ENCODE results near the gene PTAFR. TPM values are rescaled to one million over a fixed set of nuclear protein-coding genes. Genes with fewer than 3 reads are reported as not detected.
A peak's percentile ranks its signal among the peaks of the same experiment; 100 is the strongest.

PTAFR gene
- polyA plus RNA-seq, 1 donor: 2.7 TPM

DNA sequence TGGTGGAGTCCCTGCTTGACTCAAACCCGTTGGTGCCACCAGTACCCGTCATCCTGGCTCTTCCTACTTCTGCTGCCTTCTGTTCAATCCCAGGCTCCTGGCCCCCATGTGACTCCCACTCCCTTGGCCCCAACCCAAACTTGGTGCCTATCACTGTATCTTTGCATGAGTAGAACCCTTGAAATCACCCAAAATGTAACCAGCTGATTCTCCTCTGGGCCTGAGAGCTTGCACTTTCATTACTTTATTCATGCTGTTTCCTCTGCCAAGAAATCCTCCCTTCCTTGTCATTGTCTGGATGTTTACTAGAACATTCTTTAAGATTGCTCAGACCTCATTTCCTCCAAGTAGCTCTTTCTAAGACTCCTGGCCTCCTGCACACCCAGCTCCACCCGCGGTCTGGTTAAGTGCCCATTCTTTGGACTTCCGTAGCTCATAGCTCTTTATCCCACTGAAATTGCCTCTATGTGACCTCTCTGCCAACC is 15.7 kb downstream of the PTAFR start:
- Histone ChIP-seq H3K27me3 (ENCODE audit: control insufficient read depth, insufficient read depth, low read length) (no peaks in the 10 kb centered on the region), H3K9me3 (ENCODE audit: control insufficient read depth, low read depth, low read length) (no peaks in the 10 kb centered on the region), H3K4me1 (ENCODE audit: control insufficient read depth, insufficient read depth, low read length) (peaks cover 18% of the 10 kb centered on the region), H3K4me3 (ENCODE audit: low read length) (no peak overlapping the region), H3K36me3 (ENCODE audit: control insufficient read depth, insufficient read depth, low read length) (no peaks in the 10 kb centered on the region), H3K27ac (ENCODE audit: low read length) (no peak overlapping the region)
- no CpG with 5 or more reads among the region's 5 CpGs for WGBS (ENCODE audit: insufficient coverage, low lambda C conversion rate)
- DNase-seq: peak in 1 of 2 donors; percentile 19

DNA sequence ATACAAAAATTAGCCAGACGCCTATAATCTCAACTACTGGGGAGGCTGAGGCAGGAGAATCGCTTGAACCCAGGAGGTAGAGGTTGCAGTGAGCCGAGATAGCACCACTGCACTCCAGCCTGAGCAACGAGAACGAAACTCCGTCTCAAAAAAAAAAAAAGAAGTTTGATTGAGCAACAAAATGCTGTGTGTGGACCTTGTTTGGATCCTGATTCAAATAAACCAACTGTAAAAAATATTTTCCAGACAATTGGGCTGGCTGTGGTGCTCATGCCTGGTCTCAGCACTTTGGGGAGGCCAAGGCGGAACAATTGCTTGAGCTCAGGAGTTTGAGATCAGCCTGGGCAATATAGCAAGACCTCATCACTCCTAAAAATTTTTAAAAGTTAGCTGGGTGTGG is 16.8 kb downstream of the PTAFR start:
- H3K9me3 ChIP-seq (ENCODE audit: control insufficient read depth, low read depth, low read length): no peaks in the 10 kb centered on the region
- no peaks in the 10 kb centered on the region for H3K36me3 ChIP-seq (ENCODE audit: control insufficient read depth, insufficient read depth, low read length)
- H3K4me3 ChIP-seq (ENCODE audit: low read length): no peak overlapping the region
- H3K27ac ChIP-seq (ENCODE audit: low read length): no peak overlapping the region
- peaks cover 14% of the 10 kb centered on the region for H3K4me1 ChIP-seq (ENCODE audit: control insufficient read depth, insufficient read depth, low read length)
- no peaks in the 10 kb centered on the region for H3K27me3 ChIP-seq (ENCODE audit: control insufficient read depth, insufficient read depth, low read length)
- WGBS (ENCODE audit: insufficient coverage, low lambda C conversion rate): no CpG with 5 or more reads among the region's 7 CpGs
- DNase-seq: no peak

DNA sequence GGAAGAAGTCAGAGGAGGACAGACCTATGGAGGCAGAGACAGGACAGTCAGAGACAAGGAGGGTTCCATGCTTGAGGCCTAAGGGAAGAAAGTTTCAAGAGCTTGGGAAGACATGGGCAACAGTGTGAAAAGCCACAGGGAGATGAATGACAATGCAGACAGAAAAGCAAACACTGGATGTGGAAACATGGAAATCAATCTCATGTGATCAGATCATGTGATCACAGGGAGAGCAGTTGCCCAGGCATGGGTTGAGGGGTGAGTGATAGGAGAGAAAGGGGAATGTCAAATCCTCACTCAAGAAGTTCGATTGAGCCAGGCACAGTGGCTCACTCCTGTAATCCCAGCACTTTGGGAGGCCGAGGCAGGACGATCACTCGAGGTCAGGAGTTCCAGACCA is 17.2 kb downstream of the PTAFR start:
- Histone ChIP-seq H3K27me3 (ENCODE audit: control insufficient read depth, insufficient read depth, low read length) (no peaks in the 10 kb centered on the region), H3K4me1 (ENCODE audit: control insufficient read depth, insufficient read depth, low read length) (peaks cover 10% of the 10 kb centered on the region), H3K9me3 (ENCODE audit: control insufficient read depth, low read depth, low read length) (no peaks in the 10 kb centered on the region), H3K27ac (ENCODE audit: low read length) (no peak overlapping the region), H3K4me3 (ENCODE audit: low read length) (no peak overlapping the region), H3K36me3 (ENCODE audit: control insufficient read depth, insufficient read depth, low read length) (no peaks in the 10 kb centered on the region)
- WGBS (ENCODE audit: insufficient coverage, low lambda C conversion rate): no CpG with 5 or more reads among the region's 4 CpGs
- no peak for DNase-seq

DNA sequence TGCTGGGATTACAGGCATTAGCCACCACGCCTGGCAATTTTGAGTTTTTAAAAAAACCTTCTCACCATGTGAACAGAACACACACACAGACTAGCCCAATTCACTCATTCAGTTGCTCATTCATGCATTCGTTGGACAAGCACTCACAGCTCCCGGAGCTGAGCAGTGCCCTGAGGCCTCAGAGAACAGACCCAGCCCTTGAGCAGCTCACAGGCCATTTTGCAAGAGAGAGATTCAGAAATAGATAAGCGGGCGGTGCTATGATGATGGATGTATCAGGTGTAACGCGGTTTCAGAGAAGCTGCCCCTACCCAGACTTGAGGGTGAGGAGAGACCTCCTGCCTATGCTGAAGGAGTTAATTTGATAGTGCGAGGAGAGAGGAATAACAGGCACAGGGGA is 18.6 kb downstream of the PTAFR start:
- H3K27me3 ChIP-seq (ENCODE audit: control insufficient read depth, insufficient read depth, low read length): no peaks in the 10 kb centered on the region
- 100% methylated on average over 2 of the region's 8 CpGs for WGBS (ENCODE audit: insufficient coverage, low lambda C conversion rate)

DNA sequence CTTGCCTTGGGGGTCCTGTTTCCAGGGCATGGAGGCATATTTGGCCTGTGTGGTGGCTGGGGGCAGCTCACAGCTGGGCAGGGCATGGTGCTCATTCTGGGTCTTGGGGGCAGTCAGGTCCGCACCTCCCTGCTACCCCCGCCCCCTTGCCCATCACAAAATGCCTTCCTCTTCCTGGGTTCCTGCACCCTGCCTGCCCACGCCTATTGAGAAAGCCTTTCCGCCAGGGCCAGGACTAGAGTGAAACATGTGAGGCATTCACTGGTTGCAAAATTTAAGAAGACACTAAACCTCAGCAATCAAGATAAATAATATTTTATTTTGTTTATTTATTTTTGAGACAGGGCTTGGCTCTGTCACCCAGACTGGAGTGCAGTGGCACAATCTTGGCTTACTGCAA is 19.7 kb downstream of the PTAFR start:
- H3K36me3 ChIP-seq (ENCODE audit: control insufficient read depth, insufficient read depth, low read length): no peaks in the 10 kb centered on the region
- H3K27ac ChIP-seq (ENCODE audit: low read length): no peak overlapping the region
- H3K4me3 ChIP-seq (ENCODE audit: low read length): no peak overlapping the region
- no peaks in the 10 kb centered on the region for H3K27me3 ChIP-seq (ENCODE audit: control insufficient read depth, insufficient read depth, low read length)
- DNase-seq: no peak
- H3K9me3 ChIP-seq (ENCODE audit: control insufficient read depth, low read depth, low read length): no peaks in the 10 kb centered on the region
- no peaks in the 10 kb centered on the region for H3K4me1 ChIP-seq (ENCODE audit: control insufficient read depth, insufficient read depth, low read length)
- no CpG with 5 or more reads among the region's 4 CpGs for WGBS (ENCODE audit: insufficient coverage, low lambda C conversion rate)

More for the DNA sequence above, 18.6 kb downstream of the PTAFR start:
- Histone ChIP-seq H3K36me3 (ENCODE audit: control insufficient read depth, insufficient read depth, low read length) (no peaks in the 10 kb centered on the region), H3K27ac (ENCODE audit: low read length) (no peak overlapping the region), H3K4me3 (ENCODE audit: low read length) (no peak overlapping the region), H3K4me1 (ENCODE audit: control insufficient read depth, insufficient read depth, low read length) (no peaks in the 10 kb centered on the region), H3K9me3 (ENCODE audit: control insufficient read depth, low read depth, low read length) (no peaks in the 10 kb centered on the region)
- no peak for DNase-seq

DNA sequence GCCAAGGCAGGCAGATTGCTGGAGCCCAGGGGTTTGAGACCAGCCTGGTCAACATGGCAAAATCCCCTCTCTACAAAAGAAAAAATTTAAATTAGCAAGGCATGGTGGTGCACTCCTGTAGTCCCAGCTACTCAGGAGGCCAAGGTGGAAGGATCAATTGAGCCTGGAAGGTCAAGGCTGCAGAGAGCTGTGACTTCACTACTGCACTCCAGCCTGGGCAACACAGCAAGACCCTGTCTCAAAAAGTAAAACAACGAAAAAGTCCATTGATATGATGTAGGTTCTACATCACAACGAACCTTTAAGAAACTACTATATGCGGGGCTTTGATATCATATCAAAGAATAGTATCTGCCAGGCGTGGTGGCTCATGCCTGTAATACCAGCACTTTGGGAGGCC is 20.9 kb downstream of the PTAFR start:
- Histone ChIP-seq H3K27ac (ENCODE audit: low read length) (no peak overlapping the region), H3K4me1 (ENCODE audit: control insufficient read depth, insufficient read depth, low read length) (no peaks in the 10 kb centered on the region), H3K27me3 (ENCODE audit: control insufficient read depth, insufficient read depth, low read length) (no peaks in the 10 kb centered on the region), H3K9me3 (ENCODE audit: control insufficient read depth, low read depth, low read length) (no peaks in the 10 kb centered on the region), H3K36me3 (ENCODE audit: control insufficient read depth, insufficient read depth, low read length) (no peaks in the 10 kb centered on the region), H3K4me3 (ENCODE audit: low read length) (no peak overlapping the region)
- WGBS (ENCODE audit: insufficient coverage, low lambda C conversion rate): no CpG with 5 or more reads among the region's 4 CpGs
- no peak for DNase-seq

DNA sequence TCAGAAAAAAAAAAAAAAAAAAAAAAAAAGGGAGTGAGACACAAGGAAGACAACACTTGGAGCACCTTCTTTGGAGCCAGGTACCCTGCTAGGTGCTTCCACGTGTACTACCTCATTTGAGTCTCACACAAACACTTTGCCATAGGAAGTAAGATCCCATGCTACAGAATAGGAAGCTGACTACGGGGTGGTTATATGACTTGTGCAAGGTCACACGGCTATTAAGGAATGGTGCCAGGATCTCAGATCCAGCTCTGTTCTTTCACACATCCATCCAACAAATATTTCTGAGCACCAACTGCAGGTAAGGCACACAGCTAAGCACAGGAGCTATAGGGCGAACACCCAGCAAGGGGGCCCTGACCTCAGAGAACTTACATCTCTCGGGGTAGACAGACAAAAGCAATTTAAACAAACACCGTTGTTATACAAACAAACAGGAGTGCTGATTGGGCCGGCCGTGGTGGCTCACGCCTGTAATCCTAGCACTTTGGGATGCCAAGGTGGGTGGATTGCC is 22.4 kb downstream of the PTAFR start:
- no CpG with 5 or more reads among the region's 9 CpGs for WGBS (ENCODE audit: insufficient coverage, low lambda C conversion rate)
- Histone ChIP-seq H3K27me3 (ENCODE audit: control insufficient read depth, insufficient read depth, low read length) (no peaks in the 10 kb centered on the region), H3K27ac (ENCODE audit: low read length) (no peak overlapping the region), H3K4me3 (ENCODE audit: low read length) (no peak overlapping the region), H3K4me1 (ENCODE audit: control insufficient read depth, insufficient read depth, low read length) (no peaks in the 10 kb centered on the region), H3K9me3 (ENCODE audit: control insufficient read depth, low read depth, low read length) (no peaks in the 10 kb centered on the region), H3K36me3 (ENCODE audit: control insufficient read depth, insufficient read depth, low read length) (no peaks in the 10 kb centered on the region)
- DNase-seq: no peak

DNA sequence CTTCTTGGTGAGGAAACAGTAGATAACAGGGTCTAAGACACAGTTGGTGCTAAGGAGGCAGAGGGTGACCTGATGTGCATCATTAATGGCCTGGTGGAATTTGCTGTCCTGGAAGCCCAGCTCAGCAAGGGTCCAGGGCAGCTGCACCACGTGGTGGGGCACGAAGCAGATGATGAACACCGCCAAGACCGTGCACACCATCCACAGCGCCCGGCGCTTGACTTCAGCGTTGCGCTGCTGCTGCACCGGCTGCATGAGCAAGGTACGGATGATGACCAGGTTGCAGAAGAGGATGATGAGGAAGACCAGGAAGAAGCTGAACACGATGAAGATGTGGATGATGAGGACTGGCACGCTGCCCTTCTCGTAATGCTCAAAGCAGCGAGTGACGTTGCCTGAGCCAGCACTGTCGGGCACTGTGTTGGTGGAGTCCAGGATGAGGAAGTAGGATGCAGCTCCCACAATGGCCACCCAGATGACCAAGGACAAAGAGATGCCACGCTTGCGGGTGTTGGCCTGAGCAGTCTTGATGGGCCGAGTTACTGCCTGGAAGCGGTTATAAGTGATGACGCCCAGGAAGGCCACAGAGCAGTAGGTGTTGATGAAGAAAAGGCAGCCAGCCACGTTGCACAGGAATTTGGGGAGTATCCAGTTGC is 26.2 kb downstream of the PTAFR start:
- WGBS (ENCODE audit: insufficient coverage, low lambda C conversion rate): 95% methylated on average over 7 of the region's 23 CpGs

DNA sequence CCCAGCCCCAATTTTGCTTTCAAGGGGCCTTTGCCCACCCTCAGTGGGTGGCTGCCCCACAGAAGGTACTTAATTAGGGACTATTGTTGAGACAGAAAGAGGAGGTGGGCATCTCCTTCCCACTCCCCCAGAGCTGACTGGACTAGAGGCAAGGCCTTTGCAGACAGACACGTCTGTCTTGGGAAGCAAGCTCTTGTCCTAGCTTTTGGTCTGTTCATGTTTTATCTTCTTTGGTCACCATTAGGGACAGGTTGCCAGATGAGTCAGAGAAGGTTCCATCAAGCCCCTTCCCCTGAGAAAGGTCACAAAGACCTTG is 27.7 kb downstream of the PTAFR start:
- no peak for DNase-seq
- no peaks in the 10 kb centered on the region for H3K4me1 ChIP-seq (ENCODE audit: control insufficient read depth, insufficient read depth, low read length)
- no peak overlapping the region for H3K27ac ChIP-seq (ENCODE audit: low read length)
- H3K27me3 ChIP-seq (ENCODE audit: control insufficient read depth, insufficient read depth, low read length): no peaks in the 10 kb centered on the region
- H3K36me3 ChIP-seq (ENCODE audit: control insufficient read depth, insufficient read depth, low read length): no peaks in the 10 kb centered on the region
- no CpG with 5 or more reads among the region's 1 CpG for WGBS (ENCODE audit: insufficient coverage, low lambda C conversion rate)
- no peaks in the 10 kb centered on the region for H3K9me3 ChIP-seq (ENCODE audit: control insufficient read depth, low read depth, low read length)
- H3K4me3 ChIP-seq (ENCODE audit: low read length): no peak overlapping the region

More for the DNA sequence above, 26.2 kb downstream of the PTAFR start:
- H3K36me3 ChIP-seq (ENCODE audit: control insufficient read depth, insufficient read depth, low read length): no peaks in the 10 kb centered on the region
- no peaks in the 10 kb centered on the region for H3K9me3 ChIP-seq (ENCODE audit: control insufficient read depth, low read depth, low read length)
- H3K4me1 ChIP-seq (ENCODE audit: control insufficient read depth, insufficient read depth, low read length): no peaks in the 10 kb centered on the region
- DNase-seq: no peak
- H3K27me3 ChIP-seq (ENCODE audit: control insufficient read depth, insufficient read depth, low read length): no peaks in the 10 kb centered on the region
- H3K27ac ChIP-seq (ENCODE audit: low read length): no peak overlapping the region
- H3K4me3 ChIP-seq (ENCODE audit: low read length): no peak overlapping the region

DNA sequence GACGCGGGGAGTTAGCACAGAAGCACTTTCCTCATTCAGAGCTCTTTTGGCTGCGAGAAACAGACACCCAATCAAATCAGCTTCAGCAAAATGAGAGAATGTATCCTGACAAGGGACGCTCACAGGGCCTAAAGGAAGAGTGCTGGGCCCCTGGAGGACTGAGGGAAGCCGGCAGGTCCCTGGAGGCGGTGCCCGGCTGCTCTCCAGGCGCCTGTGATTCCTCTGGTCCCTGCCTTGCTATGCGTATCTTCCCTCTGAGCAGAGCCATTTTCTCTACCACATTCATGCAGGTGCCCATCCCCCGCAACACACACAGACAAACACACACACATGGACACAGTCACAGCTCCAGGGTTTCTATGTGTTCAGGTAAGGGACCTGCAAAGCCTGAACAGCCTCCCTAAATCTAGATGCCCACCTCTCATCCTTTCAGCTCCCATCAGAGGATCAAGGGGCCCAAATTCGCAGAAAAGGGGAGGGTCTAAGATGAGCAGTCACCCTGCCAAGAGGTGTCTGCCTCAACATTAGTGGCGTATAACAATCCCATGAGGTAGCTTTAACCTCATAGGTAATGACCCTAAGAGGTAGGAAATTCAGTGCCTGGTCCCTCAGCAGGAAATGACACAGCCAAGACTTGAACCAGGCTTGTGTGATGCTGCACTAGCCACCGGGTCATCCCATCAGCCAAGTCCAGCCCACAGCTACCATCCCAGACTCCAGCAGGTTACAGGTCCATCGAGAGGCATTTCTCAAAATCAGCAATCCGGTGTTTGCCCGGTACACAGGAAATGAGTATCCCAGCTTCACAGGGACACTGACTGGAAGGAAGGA is 29.0 kb downstream of the PTAFR start:
- H3K36me3 ChIP-seq (ENCODE audit: control insufficient read depth, insufficient read depth, low read length): no peaks in the 10 kb centered on the region
- H3K27me3 ChIP-seq (ENCODE audit: control insufficient read depth, insufficient read depth, low read length): no peaks in the 10 kb centered on the region
- WGBS (ENCODE audit: insufficient coverage, low lambda C conversion rate): 61% methylated on average over 5 of the region's 16 CpGs
- H3K27ac ChIP-seq (ENCODE audit: low read length): no peak overlapping the region
- no peak for DNase-seq
- no peaks in the 10 kb centered on the region for H3K9me3 ChIP-seq (ENCODE audit: control insufficient read depth, low read depth, low read length)
- no peak overlapping the region for H3K4me3 ChIP-seq (ENCODE audit: low read length)
- no peaks in the 10 kb centered on the region for H3K4me1 ChIP-seq (ENCODE audit: control insufficient read depth, insufficient read depth, low read length)

Measured in large intestine (tissue), 3 donors.